Measurements from ENCODE around the gene CSRNP3. TPM values are rescaled to one million over a fixed set of nuclear protein-coding genes. Genes with fewer than 3 reads are reported as not detected.

Gene CSRNP3
- total RNA-seq, 1 donor from 2014 or later, result 4.0 TPM

DNA sequence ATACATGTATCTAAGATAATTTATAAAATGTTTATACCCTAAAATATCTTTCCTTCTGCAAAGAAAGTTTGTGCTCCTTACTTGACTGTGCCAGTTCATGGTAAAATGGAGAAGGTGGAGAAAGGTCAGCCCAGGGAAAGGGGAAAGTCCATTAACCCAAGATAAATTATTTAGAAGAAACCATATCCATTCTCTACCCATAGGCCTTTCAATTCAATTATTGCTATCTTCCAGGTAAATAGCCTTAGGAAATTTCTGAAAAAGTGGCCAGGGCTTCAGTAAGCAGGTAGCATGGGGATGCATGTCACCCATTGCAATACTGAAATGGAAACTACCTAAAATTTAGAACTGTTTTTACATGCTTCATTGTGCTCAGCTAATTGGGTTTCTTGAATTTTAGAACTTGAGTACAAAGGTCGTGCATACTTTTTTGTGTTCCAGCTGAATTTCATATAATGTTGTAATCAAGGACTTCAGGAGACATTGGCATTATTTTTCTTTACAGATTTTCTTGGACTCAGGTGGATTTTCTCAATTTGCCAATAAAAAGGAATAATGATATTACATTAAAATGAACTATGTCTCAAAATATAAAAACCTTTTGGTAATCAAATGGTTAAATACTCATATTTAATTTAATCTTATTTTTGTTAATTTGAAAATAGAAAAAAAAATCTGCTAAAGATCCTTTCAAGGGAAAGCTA lies 124.9 kb downstream of the CSRNP3 start:
- no peaks in the 10 kb centered on the region for H3K4me1 ChIP-seq
- peaks cover 9% of the 10 kb centered on the region for H3K36me3 ChIP-seq
- H3K4me3 ChIP-seq, result no peak overlapping the region
- TF ChIP-seq CTCF (IDR thresholded peaks at IDR 0.05; ENCODE audit: borderline replicate concordance), result no peak
- no peak for DNase-seq
- H3K27ac ChIP-seq (replicated peaks), result no peak overlapping the region
- H3K27me3 ChIP-seq (ENCODE audit: low read depth), result no peaks in the 10 kb centered on the region
- H3K9me3 ChIP-seq (replicated peaks), result no peaks in the 10 kb centered on the region
- intact Hi-C loops (cut with micrococcal nuclease), result no loop called here

DNA sequence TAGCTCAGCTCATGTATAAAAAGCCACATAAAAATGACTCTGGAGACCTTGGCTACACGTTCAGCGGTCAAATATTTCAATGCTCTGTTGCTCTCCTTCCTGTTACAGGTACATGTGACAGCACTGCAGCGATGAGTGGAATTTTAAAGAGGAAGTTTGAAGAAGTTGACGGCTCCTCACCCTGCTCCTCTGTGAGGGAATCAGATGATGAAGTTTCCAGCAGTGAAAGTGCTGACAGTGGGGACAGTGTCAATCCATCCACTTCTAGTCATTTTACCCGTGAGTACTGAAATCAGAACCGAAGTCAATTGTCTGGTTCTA lies 125.4 kb downstream of the CSRNP3 start:
- Histone ChIP-seq H3K36me3 (peaks cover 9% of the 10 kb centered on the region), H3K4me1 (no peaks in the 10 kb centered on the region), H3K27me3 (ENCODE audit: low read depth) (no peaks in the 10 kb centered on the region), H3K4me3 (no peak overlapping the region), H3K9me3 (replicated peaks) (no peaks in the 10 kb centered on the region), H3K27ac (replicated peaks) (no peak overlapping the region)
- intact Hi-C loops (cut with micrococcal nuclease), result no loop called here
- TF ChIP-seq CTCF (IDR thresholded peaks at IDR 0.05; ENCODE audit: borderline replicate concordance), result no peak
- DNase-seq, result no peak

- no peaks in the 10 kb centered on the region for H3K4me1 ChIP-seq
- intact Hi-C loops (cut with micrococcal nuclease), result no loop called here
Observed at GRCh38 chr2:165596788-165597187, 127.3 kb downstream of the CSRNP3 start.

DNA sequence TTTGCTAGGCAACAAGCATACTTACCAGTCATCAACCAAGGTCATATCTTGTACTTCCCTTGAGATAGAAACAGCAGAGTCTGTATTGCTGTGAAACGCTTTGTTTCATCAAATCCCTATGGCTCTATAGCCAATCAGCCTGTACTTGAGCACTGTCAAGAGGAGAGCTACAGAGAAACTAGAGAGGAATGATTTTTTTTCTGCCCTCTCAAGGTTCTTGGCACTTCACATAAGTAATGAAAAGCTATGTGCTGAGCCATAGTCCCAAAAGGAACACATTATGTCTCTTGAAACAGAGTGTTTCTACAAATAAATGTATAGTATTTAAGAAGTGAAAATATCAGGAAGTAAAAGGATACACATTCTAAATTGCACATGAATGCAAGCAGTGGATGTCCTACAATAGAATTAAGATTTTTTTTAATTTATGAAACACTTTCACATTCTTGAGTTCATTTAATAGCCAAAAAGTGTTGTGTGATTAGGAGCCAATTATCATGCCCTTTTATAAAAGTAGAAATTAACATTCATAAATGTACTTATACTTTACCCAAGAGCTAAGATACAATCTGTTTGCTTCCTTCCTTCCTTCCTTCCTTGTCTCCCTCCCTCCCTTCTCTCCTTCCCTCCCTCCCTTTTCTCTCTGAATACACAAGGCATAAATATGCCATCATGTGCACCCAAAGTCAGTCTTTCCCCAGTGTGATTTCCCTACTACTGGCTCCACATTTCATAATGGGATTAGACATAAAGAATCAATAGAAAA lies 131.8 kb downstream of the CSRNP3 start:
- Histone ChIP-seq H3K4me3 (no peak overlapping the region), H3K9me3 (replicated peaks) (no peaks in the 10 kb centered on the region), H3K27ac (replicated peaks) (no peak overlapping the region), H3K36me3 (no peaks in the 10 kb centered on the region), H3K4me1 (no peaks in the 10 kb centered on the region), H3K27me3 (ENCODE audit: low read depth) (no peaks in the 10 kb centered on the region)
- intact Hi-C loops (cut with micrococcal nuclease), result no loop called here
- TF ChIP-seq CTCF (IDR thresholded peaks at IDR 0.05; ENCODE audit: borderline replicate concordance), result no peak
- no peak for DNase-seq

More at GRCh38 chr2:165596788-165597187, 127.3 kb downstream of the CSRNP3 start:
- no peak for DNase-seq
- Histone ChIP-seq H3K27me3 (ENCODE audit: low read depth) (no peaks in the 10 kb centered on the region), H3K36me3 (peaks cover 9% of the 10 kb centered on the region), H3K4me3 (no peak overlapping the region), H3K27ac (replicated peaks) (no peak overlapping the region), H3K9me3 (replicated peaks) (no peaks in the 10 kb centered on the region)
- no peak for TF ChIP-seq CTCF (IDR thresholded peaks at IDR 0.05; ENCODE audit: borderline replicate concordance)

DNA sequence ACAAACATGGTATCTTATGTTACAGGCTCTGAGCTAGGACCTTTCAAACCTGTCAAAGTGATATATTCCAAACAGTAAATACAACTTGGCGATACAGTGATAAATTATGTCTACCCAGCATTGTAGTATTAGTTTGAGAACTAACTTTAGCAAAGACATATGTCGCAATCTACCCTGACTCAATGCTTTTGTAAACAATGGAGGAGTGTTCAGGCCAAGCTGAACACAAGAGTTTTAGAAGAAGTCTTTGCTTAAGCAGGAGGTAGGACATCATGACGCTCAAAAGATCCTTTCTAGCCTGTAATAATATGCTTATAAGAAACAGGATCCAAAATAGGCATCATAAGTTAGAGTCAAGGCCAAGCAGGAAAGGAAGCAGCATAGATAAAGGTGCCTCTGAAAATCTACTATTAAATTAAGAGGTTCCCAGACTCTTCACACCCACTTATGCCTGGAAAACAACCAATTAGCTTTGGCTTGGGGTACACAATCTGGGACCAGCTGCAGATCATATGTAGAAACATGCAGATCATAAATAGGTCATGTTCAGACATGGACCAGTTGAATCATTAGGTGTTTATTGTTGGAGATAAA lies 132.5 kb downstream of the CSRNP3 start:
- no peak for TF ChIP-seq CTCF (IDR thresholded peaks at IDR 0.05; ENCODE audit: borderline replicate concordance)
- Histone ChIP-seq H3K4me1 (no peaks in the 10 kb centered on the region), H3K4me3 (no peak overlapping the region), H3K9me3 (replicated peaks) (no peaks in the 10 kb centered on the region), H3K36me3 (no peaks in the 10 kb centered on the region), H3K27ac (replicated peaks) (no peak overlapping the region), H3K27me3 (ENCODE audit: low read depth) (no peaks in the 10 kb centered on the region)
- no peak for DNase-seq
- intact Hi-C loops (cut with micrococcal nuclease), result no loop called here
